ENCODE data around the gene CD74. TPM values are rescaled to one million over a fixed set of nuclear protein-coding genes. Genes with fewer than 3 reads are reported as not detected.

Gene CD74
- total RNA-seq, 1 experiment from 2014 or later: 12.7 TPM

GRCh38 chr5:150442699-150443080 is 30.0 kb upstream of the CD74 start:
- Histone ChIP-seq H3K4me1 (ENCODE audit: control insufficient read depth, insufficient read depth, low read length) (peaks cover 21% of the 10 kb centered on the region), H3K27me3 (ENCODE audit: control insufficient read depth, insufficient read depth, low read length) (no peaks in the 10 kb centered on the region), H3K4me3 (ENCODE audit: low read depth in 2 of 2, low read length in 2 of 2) (no peak overlapping the region), H3K9me3 (ENCODE audit: control insufficient read depth, insufficient read depth, low read depth, low read length) (no peaks in the 10 kb centered on the region), H3K27ac (ENCODE audit: low read length) (0 out of 2 replicates have a peak overlapping the region, but pooled peaks have one; percentile 11), H3K36me3 (ENCODE audit: control insufficient read depth, insufficient read depth, low read length) (peaks cover 26% of the 10 kb centered on the region)
- intact Hi-C loops (cut with micrococcal nuclease; ENCODE audit: unreplicated experiment) (no loop called here), in situ Hi-C loops (cut with HindIII; ENCODE audit: low pct_unique_long_range_greater_than_20kb, low sequenced_read_pairs) (no loop called here)
- TF ChIP-seq POLR2AphosphoS5 (IDR thresholded peaks at IDR 0.05; ENCODE audit: low read depth, low read length) (peak; percentile 70), CTCF (IDR thresholded peaks at IDR 0.05) (no peak), SIN3A (IDR thresholded peaks at IDR 0.05; ENCODE audit: borderline replicate concordance, insufficient read depth, low read depth, low read length) (no peak), TCF7L2 (IDR thresholded peaks at IDR 0.05; ENCODE audit: low read depth, low read length) (no peak)
- TF ChIP-seq, protein P1, sequence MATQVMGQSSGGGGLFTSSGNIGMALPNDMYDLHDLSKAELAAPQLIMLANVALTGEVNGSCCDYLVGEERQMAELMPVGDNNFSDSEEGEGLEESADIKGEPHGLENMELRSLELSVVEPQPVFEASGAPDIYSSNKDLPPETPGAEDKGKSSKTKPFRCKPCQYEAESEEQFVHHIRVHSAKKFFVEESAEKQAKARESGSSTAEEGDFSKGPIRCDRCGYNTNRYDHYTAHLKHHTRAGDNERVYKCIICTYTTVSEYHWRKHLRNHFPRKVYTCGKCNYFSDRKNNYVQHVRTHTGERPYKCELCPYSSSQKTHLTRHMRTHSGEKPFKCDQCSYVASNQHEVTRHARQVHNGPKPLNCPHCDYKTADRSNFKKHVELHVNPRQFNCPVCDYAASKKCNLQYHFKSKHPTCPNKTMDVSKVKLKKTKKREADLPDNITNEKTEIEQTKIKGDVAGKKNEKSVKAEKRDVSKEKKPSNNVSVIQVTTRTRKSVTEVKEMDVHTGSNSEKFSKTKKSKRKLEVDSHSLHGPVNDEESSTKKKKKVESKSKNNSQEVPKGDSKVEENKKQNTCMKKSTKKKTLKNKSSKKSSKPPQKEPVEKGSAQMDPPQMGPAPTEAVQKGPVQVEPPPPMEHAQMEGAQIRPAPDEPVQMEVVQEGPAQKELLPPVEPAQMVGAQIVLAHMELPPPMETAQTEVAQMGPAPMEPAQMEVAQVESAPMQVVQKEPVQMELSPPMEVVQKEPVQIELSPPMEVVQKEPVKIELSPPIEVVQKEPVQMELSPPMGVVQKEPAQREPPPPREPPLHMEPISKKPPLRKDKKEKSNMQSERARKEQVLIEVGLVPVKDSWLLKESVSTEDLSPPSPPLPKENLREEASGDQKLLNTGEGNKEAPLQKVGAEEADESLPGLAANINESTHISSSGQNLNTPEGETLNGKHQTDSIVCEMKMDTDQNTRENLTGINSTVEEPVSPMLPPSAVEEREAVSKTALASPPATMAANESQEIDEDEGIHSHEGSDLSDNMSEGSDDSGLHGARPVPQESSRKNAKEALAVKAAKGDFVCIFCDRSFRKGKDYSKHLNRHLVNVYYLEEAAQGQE (IDR thresholded peaks at IDR 0.05; ENCODE audit: insufficient read depth in 1 of 2, low read depth in 2 of 2, low read length in 1 of 2): no peak
- no peak for DNase-seq (ENCODE audit: low read depth, low spot score)
- ChIA-PET CTCF (no interaction called here), POLR2A (interaction anchor here (0.6 to 0.7 kb wide), 2 partner anchors 51 to 262 kb away, joined by 3 read pairs; no protein-coding TSS in a partner anchor)
- BruUV-seq (replicated peaks): no TSS peak
- ATAC-seq: peak; percentile 35

GRCh38 chr5:150441813-150442698 is 29.3 kb upstream of the CD74 start:
- TF ChIP-seq TCF7L2 (IDR thresholded peaks at IDR 0.05; ENCODE audit: low read depth, low read length) (peak; percentile 85), CTCF (IDR thresholded peaks at IDR 0.05) (no peak), POLR2AphosphoS5 (IDR thresholded peaks at IDR 0.05; ENCODE audit: low read depth, low read length) (peak; percentile 67), SIN3A (IDR thresholded peaks at IDR 0.05; ENCODE audit: borderline replicate concordance, insufficient read depth, low read depth, low read length) (no peak)
- TF ChIP-seq, protein P1 (IDR thresholded peaks at IDR 0.05; ENCODE audit: insufficient read depth in 1 of 2, low read depth in 2 of 2, low read length in 1 of 2): no peak
- no peak overlapping the region for H3K4me3 ChIP-seq (ENCODE audit: low read depth in 2 of 2, low read length in 2 of 2)
- H3K36me3 ChIP-seq (ENCODE audit: control insufficient read depth, insufficient read depth, low read length): peaks cover 20% of the 10 kb centered on the region
- intact Hi-C loops (cut with micrococcal nuclease; ENCODE audit: unreplicated experiment): no loop called here
- no peaks in the 10 kb centered on the region for H3K9me3 ChIP-seq (ENCODE audit: control insufficient read depth, insufficient read depth, low read depth, low read length)
- H3K4me1 ChIP-seq (ENCODE audit: control insufficient read depth, insufficient read depth, low read length): peaks cover 17% of the 10 kb centered on the region
- ChIA-PET CTCF (no interaction called here), POLR2A (interaction anchor here (0.5 to 0.7 kb wide), 3 partner anchors 52 to 262 kb away, joined by 3 read pairs; no protein-coding TSS in a partner anchor)
- BruUV-seq (replicated peaks): no TSS peak
- ATAC-seq (peak; percentile 32), DNase-seq (ENCODE audit: low read depth, low spot score) (no peak)
- in situ Hi-C loops (cut with HindIII; ENCODE audit: low pct_unique_long_range_greater_than_20kb, low sequenced_read_pairs): no loop called here
- H3K27ac ChIP-seq (ENCODE audit: low read length): 0 out of 2 replicates have a peak overlapping the region, but pooled peaks have one; percentile 11
- H3K27me3 ChIP-seq (ENCODE audit: control insufficient read depth, insufficient read depth, low read length): no peaks in the 10 kb centered on the region
